Stimulated activated CD4-positive, alpha-beta T cell treated with anti-CD3 and anti-CD28 coated beads, Interleukin-15, amount 100 ng/mL, for 1 hour (primary cell): ENCODE measurements around the gene OCEL1.
"Not testable (repeated sequence)": the region's sequence is repeated elsewhere in the genome, so short reads cannot be mapped to it uniquely, and the experiment has no call there.

Experiments
- DNase-seq, 2 donors: peaks; one replicate each; pipeline ENCODE4 v3.0.0-alpha.2; 2020; ENCODE audit warnings: low read depth in 1 of 2, low spot score in 1 of 2

Gene OCEL1

DNA sequence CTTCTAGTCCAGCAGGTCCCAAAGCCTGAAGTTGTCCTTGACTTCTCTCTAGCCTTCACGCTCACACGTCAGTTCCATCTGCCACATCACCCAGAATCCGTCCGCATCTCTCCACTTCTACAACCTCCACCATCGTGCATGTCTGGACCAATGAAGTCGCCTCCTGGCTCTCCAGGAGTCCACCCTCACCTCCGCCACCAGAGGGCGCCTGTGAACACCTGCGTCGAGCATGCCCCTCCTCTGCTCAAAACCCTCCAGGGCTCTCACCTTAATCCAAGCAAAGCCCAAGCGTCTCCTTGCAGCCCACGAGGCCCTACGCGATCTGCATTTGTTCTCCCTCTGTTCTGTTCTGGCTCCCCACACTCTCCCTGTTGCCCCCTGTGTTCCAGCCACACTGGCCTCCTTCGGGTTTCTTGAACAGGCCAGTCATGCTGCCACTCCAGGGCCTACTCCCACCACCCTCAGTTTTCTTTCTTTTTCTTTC is 34.9 kb downstream of the OCEL1 start:
- DNase-seq, result peak; percentile 83 to 85

DNA sequence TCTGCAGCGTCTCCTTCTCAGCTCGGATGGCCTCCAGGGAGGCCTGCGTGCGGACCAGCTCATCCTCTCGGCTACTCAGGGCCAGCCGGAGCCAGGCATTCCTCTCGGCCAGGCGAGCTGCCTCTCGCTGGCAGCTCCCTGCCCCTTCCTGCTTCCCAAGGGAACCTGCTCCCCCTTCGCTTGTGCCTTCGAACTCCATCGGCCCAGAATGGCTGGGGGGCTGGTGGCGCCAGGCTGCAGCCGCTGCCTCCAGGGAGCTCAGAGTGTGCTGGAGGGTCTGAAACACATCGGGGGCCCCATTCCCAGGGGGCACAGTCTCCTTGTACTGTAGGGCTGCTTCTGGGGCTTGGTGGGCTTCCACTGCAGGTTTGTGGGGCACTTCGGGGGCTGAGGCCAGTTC is 36.5 kb downstream of the OCEL1 start:
- DNase-seq, result no peak

DNA sequence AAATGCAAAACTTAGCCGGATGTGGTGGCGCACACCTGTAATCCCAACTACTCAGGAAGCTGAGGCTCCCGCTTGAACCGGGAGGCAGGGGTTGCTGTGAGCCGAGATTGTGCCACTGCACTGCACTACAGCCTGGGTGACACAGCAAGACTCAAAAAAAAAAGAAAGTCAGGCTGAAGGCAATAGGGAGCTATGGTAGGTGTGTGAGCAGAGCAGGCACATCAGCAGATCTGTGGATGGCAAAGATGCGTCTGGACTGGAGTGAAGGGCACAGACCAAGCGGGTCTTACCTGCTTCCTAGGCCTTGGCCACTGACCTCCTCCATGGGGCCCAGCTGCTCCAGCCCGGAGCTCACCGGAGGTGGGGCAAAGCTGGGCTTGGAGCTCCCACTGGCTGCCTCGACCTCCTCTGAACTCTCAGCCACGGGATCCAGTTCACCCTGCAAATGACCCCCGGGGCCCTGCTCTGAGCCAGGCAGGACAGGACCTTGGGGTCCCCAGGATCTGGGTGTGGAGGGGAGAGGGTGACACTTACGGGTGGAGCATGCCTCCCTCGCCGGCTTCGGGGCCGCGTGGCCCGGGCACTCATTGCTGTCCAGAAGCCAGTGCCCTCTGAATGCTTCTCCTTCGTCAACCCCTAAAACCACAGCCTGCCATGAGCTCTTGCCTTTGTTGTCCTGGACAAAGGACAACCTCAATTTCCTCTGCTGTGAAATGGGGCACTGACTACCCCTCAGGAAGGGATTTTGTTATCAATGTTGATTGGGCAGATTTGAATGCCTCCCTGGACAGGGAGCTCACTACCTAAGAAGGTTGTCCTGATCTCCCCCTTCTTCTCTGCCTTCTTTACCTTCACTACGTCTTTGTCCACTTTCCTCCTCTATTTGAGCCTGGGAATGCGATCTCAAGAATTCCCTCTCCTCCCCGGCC is 38.0 kb downstream of the OCEL1 start:
- no peak for DNase-seq

DNA sequence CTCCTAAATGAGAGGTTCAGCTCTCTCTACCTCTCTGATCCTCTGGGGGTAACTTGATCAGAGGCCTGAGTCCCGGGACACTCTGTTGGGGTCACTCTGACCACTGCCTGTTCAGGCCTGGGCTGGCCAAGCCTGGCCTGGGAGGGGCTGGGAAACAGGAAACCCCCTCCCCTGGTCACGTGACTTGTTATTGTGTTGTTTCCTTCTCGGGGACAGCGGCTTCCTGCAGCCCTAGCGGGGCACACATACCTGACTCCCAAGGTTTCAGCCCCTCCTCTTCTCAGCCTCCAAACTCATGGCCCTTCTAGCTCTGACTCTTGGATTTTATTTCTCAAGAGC is 38.6 kb downstream of the OCEL1 start, which contains the start of gene USHBP1:
Gene USHBP1 (minus strand): TSS at position 105 of the 339 bp plus-strand sequence. CDS start 446 bp downstream, outside the sequence.
- no peak for DNase-seq

DNA sequence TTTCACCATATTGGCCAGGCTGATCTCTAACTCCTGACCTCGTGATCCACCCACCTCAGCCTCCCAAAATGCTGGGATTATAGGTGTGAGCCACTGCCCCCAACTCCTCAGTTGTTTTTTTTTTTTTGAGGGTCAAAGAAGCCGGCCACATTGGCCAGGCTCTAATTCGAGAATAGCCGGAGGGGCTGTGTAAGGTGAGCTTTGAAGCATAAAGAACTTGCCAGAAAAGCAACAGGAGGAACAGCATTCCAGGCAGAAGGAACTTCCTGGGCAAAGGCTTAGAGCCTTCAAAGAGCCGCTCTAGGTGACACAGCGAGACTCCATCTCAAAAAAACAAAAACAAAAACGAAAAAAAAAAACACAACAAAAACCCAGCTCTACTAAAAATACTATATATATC is 40.0 kb downstream of the OCEL1 start:
- no peak for DNase-seq

DNA sequence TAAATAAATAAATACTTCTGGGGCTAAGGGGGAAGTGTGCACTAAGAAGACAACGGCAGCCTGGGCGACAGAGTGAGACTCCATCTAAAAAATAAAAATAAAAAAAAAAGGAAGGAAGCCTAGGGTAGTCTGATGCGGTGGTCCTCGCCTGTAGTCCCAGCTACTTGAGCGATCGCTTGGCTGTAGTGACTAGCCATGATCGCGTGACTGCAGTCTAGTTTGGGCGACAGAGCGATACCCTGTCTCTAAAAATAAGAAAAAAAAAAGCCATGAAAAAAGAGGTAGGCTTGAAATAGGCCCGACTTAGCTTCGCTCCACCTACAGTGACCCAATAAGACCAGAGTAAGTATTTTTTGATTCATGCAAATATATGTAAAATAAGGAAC is 40.6 kb downstream of the OCEL1 start:
- no peak for DNase-seq

DNA sequence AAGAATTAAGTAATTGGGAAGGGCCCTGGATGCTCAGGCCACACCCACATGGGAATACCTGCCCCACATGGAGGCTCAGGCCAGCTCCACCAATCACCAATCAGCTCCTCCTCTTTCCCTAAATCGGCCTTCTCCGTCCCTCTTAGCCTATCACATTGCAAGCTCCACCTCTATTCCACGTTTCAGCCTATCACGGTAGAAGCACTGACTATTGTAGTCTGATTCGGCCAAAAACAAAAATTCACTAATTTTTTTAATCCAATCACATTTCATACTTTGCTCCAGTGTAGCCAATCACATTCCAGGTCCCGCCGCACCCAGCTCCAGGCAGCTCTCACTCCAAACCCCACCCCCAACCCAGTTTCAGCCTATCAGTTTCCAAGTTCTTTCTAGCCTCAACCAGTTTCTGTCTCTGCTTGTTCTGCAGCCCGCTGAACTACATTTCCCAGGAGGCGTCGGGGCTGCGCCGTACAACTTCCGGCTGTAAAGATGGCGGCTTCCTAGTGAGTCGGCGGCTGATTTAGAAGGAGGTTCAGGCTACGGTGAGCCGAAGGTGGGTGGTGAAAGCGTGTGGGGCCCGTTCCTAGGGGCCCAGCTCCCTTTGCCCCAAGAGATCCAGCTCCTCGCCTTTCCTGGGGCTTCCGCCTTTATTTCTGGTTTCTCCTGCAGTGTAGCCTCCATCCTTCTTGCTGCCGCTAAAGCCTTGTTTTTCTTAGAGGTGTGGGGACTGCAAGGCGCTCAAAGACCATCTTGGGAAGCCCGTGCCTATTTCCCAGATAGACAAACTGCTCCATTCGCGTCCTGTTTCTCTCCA is 41.2 kb downstream of the OCEL1 start, which contains the start of gene BABAM1:
Gene BABAM1 (plus strand): TSS at position 469 of the 814 bp plus-strand sequence. CDS start 1,364 bp downstream, outside the sequence.
- peak; percentile 79 to 84 for DNase-seq

DNA sequence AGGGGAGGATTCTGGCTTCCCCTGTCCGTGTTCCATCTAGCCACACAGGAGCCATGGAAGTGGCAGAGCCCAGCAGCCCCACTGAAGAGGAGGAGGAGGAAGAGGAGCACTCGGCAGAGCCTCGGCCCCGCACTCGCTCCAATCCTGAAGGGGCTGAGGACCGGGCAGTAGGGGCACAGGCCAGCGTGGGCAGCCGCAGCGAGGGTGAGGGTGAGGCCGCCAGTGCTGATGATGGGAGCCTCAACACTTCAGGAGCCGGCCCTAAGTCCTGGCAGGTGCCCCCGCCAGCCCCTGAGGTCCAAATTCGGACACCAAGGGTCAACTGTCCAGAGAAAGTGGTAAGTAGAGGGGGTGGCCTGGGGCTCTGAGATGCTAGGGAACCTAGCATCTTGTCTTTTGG is 42.7 kb downstream of the OCEL1 start:
- no peak for DNase-seq

DNA sequence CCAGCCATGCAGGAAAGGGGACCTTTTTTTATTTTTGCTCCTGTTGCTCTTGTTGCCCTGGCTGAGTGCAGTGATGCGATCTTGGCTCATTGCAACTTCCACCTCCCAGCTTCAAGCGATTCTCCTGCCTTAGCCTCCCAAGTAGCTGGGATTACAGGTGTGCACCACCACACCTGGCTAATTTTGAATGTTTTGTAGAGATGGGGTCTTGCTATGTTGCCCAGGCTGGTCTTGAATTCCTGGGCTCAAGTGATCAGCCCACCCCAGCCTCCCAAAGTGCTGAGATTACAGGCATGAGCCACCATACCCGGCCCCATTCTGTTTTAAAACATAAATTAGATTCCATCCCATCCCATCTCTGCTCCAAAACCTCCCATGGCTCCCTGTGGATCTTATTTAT is 48.9 kb downstream of the OCEL1 start:
- not testable (repeated sequence) for DNase-seq

DNA sequence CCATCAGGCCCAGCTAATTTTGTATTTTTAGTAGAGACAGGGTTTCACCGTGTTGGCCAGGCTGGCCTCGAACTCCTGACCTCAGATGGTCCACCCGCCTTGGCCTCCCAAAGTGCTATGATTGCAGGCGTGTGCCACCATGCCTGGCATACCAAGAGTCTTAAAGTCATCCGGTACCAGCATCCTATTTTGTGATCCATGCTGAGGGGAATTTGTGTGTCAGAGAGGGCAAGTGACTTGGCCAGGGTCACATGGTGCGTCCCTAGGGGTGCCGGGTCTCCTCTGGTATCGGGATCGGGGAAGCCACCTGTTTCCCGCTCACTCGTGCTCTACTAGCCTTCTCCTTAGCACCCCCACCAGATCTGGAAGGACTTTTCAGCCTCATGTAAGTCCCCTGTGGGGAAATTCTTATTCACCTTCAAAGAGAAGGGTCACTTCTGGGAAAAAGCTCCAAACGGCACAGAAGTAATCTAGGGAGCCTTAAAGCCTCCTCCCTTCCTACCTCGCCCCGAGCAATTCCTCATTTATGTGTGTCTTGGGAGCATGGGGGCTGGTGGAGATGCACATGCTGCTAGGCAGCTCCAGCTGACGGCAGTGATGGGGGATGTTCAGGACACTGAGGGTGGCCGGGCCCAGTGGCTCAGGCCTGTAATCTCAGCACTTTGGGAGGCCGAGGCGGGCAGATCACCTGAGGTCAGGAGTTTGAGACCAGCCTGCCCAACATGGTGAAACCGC is 49.6 kb downstream of the OCEL1 start:
- no peak for DNase-seq
